GM18498 (cell line): ENCODE data around the gene MMP24OS.

Experiments used
- ATAC-seq: cut with Tn5 transposase; IDR thresholded peaks from one replicate; pipeline ENCODE4 v1.9.1; 2021; ENCODE audit warnings: mild to moderate bottlenecking, moderate library complexity; ENCODE audit not compliant: unreplicated experiment

The MMP24OS gene

DNA sequence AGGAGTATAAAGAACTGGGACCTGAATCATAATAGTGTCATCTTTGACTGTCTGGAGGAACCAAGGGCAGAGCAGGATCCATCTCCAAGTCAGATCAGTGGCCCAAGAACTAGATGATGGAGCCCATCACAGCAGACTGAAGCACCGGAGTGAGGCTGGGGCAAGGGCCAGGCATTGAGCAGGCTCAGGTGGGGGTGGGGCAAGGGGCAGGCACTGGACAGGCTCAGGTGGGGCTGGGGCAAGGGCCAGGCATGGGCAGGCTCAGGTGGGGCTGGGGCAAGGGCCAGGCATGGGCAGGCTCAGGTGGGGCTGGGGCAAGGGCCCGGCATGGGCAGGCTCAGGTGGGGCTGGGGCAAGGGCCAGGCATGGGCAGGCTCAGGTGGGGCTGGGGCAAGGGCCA lies 25.3 kb downstream of the MMP24OS start:
- ATAC-seq = peak; percentile 6

- peak; percentile 80 for ATAC-seq
Observed at GRCh38 chr20:35252037-35252461, 25.9 kb downstream of the MMP24OS start.

- peak; percentile 18 for ATAC-seq
Observed at GRCh38 chr20:35251613-35251940, 26.3 kb downstream of the MMP24OS start.

DNA sequence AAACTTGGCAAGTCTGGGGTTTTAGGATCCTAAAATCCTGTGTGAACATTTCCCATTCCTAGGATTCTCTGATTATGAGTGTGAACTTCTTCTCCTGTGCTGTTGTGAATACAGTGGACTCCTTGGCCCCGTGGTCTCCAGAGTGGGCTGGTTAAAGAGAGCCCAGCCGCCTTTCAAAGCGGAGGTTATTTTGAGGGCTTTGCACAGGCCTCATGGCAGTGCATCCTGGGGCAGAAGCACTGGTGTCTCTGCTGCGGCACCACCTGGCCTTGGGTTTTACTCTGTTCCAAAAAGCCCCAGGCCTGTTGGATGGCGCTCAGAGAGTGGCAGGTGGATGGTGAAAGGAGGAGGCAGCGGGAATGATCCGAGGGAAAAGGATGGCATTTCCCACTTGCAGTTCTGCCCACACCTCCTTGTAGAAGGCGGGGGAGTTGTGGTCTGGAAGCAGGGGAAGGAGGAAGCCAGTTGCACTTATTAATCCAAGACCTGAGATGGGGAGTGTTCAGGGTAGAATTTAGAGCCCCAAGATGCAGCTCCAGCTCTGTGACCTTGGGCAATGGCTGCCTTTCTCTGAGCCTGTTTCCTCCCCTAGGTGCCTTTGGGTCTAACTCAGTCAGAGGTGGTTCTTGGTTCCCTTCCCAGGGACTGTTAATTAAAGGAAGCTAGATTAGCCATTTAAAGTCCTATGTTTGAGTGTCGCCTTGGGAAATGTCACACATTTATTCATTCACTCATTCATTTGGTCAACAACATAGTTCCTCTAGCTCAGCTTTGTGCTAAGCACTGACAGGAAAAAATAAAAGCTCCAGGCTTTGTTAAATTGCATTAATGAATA lies 29.1 kb downstream of the MMP24OS start:
- ATAC-seq = no peak

DNA sequence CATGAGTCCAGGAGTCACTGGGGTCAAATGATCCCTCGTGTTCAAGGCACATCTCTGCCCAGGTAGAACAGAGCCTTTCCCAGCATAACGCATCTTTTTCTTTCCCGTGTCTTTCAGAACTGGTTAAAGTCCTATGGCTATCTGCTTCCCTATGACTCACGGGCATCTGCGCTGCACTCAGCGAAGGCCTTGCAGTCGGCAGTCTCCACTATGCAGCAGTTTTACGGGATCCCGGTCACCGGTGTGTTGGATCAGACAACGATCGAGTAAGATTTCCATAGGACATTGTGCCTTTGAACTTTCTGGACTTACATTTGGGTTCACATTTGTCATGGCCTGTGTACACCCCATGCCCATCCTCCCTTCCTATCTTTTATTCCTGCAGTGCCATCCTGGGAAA lies 31.2 kb downstream of the MMP24OS start:
- no peak for ATAC-seq

- ATAC-seq = no peak
Observed at GRCh38 chr20:35243986-35244385, 33.9 kb downstream of the MMP24OS start.

DNA sequence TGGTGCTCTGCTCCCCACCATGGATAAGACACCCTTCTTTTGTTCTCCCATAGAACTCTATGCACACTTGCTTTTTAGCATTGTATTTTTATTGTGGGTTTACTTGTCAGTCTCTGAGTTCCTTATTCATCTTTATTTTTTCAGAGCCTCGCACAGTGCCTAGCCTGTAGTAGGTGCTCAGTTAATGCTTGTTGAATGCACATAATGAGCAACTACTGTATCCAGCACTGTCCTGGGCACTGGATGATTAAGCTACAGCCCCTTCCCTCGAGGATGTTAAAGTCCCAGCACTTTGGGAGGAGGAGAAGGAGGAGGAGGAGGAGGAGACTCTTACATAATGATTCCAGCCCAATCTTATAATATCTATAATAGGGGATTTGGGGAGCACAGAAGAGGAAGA lies 34.6 kb downstream of the MMP24OS start:
- ATAC-seq = no peak

DNA sequence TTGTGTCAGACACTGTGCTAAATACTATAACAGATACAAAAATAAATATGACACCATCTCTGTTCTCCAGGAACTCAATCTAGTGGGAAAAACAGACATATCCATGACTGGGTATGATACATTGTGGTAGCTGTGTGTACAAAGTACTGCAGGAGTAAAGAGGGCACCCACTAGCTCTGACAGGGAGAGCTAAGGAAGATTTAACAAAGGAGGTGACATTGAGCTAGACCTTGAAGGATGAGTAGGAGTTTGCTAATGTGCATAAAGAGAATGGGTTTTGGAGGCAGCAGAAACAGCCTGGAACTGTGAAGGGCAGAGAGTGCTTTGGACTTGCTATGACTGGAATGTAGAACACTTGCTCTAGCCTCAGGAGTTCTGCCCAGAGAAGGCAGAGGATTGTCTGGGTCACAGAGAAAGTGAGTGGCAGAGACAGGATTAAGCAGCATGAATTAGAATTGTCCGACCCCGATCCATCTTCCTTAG lies 37.1 kb downstream of the MMP24OS start:
- no peak for ATAC-seq

- ATAC-seq = no peak
Observed at GRCh38 chr20:35240083-35240810, 37.7 kb downstream of the MMP24OS start.

DNA sequence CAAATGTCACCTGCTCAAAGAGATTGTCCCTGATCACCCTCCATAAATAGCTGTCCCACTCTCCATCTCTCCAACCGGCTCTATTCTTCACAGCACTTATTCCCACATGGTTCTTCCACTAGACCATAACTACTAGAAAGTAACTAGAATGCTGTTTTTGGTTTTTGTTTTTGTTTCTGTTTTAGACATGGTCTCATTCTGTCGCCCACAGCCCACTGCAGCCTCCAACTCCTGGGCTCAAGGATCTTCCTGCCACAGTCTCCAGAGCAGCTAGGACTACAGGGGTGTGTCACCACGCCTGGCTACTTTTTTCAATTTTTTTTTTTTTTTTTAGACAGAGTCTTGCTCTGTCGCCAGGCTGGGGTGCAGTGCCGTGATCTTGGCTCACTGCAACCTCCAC lies 39.2 kb downstream of the MMP24OS start:
- ATAC-seq = no peak

DNA sequence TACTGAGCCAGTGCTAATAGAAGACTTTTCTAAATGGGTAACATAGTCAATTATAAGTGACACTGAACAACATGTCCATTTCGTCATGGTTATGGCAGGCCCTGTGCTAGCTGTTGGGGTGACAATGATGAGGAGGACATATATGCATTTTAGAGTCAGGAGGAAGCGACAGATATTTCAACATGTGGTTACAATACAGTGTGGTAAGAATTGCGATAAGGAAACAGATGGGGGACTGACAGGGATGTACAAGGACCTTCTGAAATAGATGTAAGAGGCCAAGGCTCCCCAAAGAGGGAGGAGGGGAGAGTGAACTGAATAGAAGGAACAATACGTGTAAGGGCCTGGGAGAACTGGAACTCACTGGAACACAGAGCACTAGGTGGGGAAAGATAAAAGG lies 39.8 kb downstream of the MMP24OS start:
- ATAC-seq = no peak

DNA sequence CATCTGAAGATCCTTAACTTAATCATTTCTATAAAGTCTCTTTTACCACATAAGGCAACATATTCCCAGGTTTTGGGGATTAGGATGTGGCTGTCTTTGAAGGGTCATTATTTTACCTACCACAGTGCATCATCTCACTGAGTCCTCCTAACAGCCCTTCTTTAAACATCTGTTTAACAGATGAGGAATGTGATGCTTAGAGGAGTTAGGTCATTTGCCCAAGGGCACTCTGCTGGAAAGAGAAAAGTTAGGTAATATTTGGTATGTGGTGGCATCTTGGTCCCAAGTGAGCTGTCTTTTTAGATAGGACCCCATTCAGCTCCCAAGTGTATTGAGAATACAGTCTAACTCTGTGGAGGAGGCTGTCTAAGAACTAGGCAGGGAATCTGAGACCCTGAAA lies 40.4 kb downstream of the MMP24OS start:
- no peak for ATAC-seq

DNA sequence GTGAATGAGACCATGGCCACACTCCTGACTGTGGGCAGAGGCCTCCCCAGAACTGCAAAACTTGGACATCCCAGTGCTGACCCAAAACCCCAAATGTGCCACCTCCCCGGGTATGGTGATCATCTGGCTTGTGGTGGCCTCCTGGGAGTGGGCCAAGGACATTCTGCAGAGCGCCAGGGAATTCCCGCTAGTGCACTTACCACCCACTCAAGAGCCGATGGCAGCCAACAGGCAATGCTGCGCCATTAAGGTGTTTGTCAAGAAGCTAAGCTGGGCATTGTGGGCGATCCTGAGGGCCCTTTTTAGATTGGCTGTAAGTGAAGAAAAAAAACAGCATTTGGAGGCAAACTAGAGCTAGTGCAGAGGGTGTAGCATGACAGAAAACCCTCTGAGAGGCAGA lies 42.0 kb downstream of the MMP24OS start:
- ATAC-seq = no peak

GRCh38 chr20:35232575-35232974 lies 45.3 kb downstream of the MMP24OS start:
- no peak for ATAC-seq

- ATAC-seq = no peak
Observed at GRCh38 chr20:35226884-35227681, 50.8 kb downstream of the MMP24OS start.
